ENCODE data around the gene ANKRD13B.

The ANKRD13B gene

GRCh38 chr17:29581583-29582253 is 11.2 kb upstream of the ANKRD13B start:
- DNase-seq (ENCODE audit: low spot score) = no peak

DNA sequence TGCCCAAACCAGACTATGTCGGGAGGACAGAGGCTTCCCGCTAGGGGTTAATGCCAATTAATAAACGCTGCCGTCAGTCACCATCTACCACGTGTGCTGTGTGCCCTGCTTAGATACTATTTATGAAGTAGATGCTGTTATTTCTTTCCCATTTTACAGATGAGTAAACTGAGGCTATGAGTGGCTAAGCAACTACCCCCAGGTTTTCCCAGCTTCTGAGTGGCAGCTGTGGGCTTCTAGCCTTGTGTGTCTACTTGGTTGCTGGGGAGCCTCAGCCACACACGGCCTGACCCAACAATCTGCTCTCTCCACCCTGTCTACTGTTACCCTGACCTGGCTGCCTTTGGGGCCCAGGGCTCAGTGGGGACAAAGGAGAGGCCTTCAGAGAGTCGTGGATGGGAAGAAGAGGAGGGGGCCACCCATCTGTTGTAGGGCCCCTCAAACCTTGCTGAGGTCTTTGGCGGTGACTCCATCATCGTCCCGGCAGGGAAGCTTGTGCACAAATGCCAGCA is 10.6 kb upstream of the ANKRD13B start:
- no peak for DNase-seq (ENCODE audit: low spot score)

DNA sequence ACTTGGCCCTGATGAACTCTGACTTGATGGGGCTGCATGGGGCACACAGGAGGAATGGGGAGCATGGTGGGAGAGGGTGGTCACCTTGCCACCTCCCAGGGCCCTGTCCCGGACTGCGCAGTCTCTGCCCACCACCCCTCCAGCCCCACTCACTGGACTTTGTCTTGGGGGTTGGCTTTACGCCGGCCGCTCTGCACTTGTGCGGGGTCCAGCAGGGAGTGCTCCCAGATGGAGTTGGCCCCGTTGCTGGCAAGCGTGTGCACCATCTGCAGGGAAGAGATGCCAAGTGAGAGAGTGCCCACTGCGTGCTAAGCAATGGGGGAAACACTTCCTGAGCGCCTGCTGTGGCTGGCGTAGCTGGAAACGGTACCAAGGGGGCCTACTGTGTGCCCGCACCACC is 10.2 kb upstream of the ANKRD13B start:
- DNase-seq (ENCODE audit: low spot score) = no peak

GRCh38 chr17:29583324-29584248 is 9.3 kb upstream of the ANKRD13B start:
- no peak for DNase-seq (ENCODE audit: low spot score)

- no peak for DNase-seq (ENCODE audit: low spot score)
Observed at GRCh38 chr17:29584452-29585079, 8.4 kb upstream of the ANKRD13B start.

GRCh38 chr17:29585080-29585751 is 7.7 kb upstream of the ANKRD13B start:
- no peak for DNase-seq (ENCODE audit: low spot score)

GRCh38 chr17:29586676-29587469 is 6.1 kb upstream of the ANKRD13B start:
- DNase-seq (ENCODE audit: low spot score) = no peak

DNA sequence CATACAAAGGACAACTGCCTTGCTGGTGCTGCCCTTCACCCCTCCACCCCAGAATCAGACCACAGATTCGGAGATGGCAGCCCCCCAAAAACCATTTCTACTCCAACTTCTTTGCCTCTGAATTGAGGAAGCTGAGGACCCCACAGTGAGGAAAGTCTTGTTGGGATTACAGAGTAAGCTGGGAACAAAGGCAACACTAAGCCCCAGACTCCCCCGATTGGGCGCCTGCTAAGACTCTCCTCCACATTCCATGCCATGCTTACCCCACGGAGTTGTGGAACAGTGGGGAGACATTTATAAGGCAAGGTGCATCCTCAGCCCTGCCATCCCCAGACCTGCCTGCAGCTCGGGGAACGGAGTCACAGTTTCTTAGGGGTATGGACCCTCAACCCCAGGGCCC is 5.3 kb upstream of the ANKRD13B start:
- no peak for DNase-seq (ENCODE audit: low spot score)

DNA sequence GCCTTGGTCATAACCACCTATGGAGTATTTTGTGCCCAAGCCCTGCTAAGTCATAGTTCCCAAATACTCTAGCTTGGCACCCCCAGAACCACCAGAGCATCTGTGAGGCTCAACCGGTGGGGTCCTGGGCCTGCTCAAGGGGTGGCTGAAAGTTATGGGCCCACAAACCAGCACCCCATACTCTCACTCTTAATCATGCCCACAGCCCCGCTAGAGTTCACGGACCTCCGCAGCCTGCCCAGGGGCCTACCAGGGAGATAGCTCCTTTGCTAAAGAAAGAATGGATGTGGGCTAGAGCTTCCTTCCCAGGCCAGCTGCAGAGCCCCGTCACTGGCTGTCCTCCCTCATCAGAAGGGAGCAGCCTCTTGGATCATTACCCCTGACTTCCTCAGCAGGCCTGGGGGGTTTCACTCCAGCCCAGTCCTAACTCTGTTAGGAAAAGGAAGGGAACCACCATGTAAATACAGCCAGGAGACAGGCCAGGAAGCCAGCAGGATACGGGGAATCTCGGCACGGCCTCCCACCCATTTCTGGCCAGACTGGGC is 4.8 kb upstream of the ANKRD13B start:
- DNase-seq (ENCODE audit: low spot score) = no peak

GRCh38 chr17:29588562-29589411 is 4.1 kb upstream of the ANKRD13B start:
- DNase-seq (ENCODE audit: low spot score) = no peak

GRCh38 chr17:29589524-29590410 is 3.2 kb upstream of the ANKRD13B start, which contains the start of gene GIT1:
TSS of gene GIT1 (minus strand) at chr17:29589648. CDS start at chr17:29589378, 270 bp downstream.
- DNase-seq (ENCODE audit: low spot score) = peak; percentile 81

GRCh38 chr17:29590411-29591145 is 2.4 kb upstream of the ANKRD13B start:
- no peak for DNase-seq (ENCODE audit: low spot score)

- no peak for DNase-seq (ENCODE audit: low spot score)
Observed at GRCh38 chr17:29591146-29591736, 1.7 kb upstream of the ANKRD13B start.

DNA sequence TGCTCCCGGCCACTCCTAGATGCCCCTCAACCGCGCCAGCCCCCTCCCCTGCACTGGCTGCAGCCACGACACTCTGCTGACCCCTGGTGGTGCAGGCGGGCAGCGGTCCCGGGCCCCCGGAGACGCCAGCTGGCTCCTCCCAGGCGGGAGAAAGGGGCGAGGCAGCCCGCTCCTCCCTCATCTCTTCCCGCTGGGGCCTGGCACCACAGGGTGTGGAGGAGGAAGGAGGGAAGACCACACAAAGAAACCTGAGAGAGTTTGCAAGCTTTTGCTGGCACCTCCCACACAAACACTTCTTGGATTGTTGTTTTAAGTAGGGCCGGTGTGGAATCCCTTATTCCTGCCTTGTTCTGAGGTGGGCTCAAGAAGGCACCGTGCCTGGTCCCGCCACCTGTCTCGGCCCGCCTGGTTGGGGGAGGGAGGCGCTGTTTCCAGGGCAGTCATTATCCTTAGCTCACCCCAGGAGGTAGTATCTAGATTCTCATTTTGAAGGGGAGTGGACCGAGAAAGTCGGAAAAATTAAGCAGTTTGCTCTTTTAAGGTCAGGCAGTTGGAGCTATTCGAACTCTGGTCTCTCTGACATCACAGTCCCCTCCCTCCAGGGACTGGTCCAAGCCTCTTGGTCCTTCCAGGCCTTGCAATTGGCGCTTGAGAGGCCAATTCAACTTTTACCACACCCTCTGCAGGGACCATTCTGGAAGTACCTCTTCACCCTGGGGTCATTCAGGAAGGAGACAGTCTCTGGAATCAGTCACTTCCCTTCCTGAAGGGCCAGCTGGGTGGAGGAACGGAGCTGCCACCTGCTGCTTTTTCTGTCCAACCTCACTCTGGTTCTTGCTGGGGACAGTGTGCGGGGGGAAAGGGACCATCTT is 959 bp upstream of the ANKRD13B start:
- DNase-seq (ENCODE audit: low spot score) = peak; percentile 91

DNA sequence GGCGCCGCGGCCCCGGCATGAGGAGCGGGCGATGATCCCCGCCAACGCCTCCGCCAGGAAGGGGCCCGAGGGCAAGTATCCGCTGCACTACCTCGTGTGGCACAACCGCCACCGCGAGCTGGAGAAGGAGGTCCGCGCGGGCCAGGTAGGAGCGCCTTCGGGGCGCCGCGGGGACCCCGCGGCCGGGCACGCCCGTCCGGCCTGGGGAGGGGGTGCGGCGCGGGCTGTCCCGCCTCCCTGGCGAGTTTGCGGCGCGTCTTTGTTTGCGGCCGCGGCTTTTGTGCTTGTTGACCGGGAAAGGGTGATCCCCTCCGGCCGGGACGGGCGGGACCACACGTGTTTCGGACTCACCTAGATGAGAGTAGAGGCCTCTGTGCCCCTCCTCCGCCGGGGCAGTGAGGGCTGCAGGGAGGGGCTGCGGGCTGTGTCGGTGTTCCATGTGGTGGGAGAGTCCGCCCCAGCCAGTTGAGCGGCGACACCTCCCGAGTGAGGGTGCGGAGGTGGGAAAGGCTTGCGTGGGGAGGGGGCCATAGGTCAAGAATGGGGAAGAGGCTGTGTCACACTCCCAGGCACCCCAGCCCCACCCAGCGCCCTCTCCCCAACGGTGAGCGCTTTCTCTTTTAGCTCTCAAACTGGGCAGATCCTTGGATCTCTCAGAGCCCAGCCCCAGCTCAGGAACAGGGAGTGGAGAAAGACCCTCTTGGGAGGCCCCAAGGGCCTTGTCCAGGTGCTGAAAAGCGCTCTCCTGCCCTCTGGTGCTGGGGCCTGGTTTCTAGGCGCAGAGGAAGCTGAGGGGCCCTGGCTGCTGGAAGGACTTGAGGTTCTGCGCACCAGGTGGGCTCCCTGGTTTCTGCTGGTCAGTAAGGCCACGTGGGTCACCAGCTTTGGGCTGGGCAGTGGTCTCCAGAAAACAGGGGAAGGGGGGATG is 923 bp downstream of the ANKRD13B start:
- DNase-seq (ENCODE audit: low spot score) = no peak

Data from activated CD4-positive, alpha-beta T cell treated with anti-CD3 and anti-CD28 coated beads, Interleukin-2, Interleukin-4, amounts not matched to agents 100 ng/mL and 50 ng/mL, durations not matched to agents 16 hours and 8 hours (primary cell).